Trophoblast cell (in vitro differentiated cells and primary cell): ENCODE results near the gene DCX.

Experiments used
- DNase-seq, 2 donors: peaks; one replicate each; pipeline ENCODE4 v3.0.0-alpha.2; 2016
- H2AFZ ChIP-seq: 2 replicates; pipeline ENCODE4 v1.6.1; 2013; ENCODE audit warnings: low read length, moderate library complexity, mild to moderate bottlenecking; ENCODE audit not compliant: insufficient read depth, poor library complexity
- H2AK5ac ChIP-seq: 2 replicates; pipeline ENCODE4 v1.6.1; 2013; ENCODE audit warnings: mild to moderate bottlenecking, low read length
- H2BK120ac ChIP-seq: 2 replicates; pipeline ENCODE4 v1.6.1; 2013; ENCODE audit warnings: low read length, mild to moderate bottlenecking, moderate library complexity; ENCODE audit not compliant: insufficient read depth, poor library complexity
- H2BK12ac ChIP-seq: 2 replicates; pipeline ENCODE4 v1.6.1; 2013; ENCODE audit warnings: mild to moderate bottlenecking, low read length, moderate library complexity
- H2BK5ac ChIP-seq: 2 replicates; pipeline ENCODE4 v1.6.1; 2013; ENCODE audit warnings: low read length, low read depth, moderate library complexity, mild to moderate bottlenecking; ENCODE audit not compliant: poor library complexity
- H3K14ac ChIP-seq: 2 replicates; pipeline ENCODE4 v1.6.1; 2013; ENCODE audit warnings: mild to moderate bottlenecking, low read length
- H3K18ac ChIP-seq: 2 replicates; pipeline ENCODE4 v1.6.1; 2013; ENCODE audit warnings: mild to moderate bottlenecking, low read length
- H3K23ac ChIP-seq: 2 replicates; pipeline ENCODE4 v1.6.1; 2013; ENCODE audit warnings: low read length
- H3K27ac ChIP-seq: 2 replicates; pipeline ENCODE4 v1.5.1; 2013; ENCODE audit warnings: low read depth, mild to moderate bottlenecking, inconsistent platforms, low read length, moderate library complexity
- H3K27me3 ChIP-seq: 2 replicates; pipeline ENCODE4 v1.6.1; 2013; ENCODE audit warnings: inconsistent platforms, mild to moderate bottlenecking, low read length, moderate library complexity; ENCODE audit not compliant: insufficient read depth
- H3K36me3 ChIP-seq, 2 experiments: 1 replicate in 1 of 2; 2 replicates in 1 of 2; pipeline ENCODE4 v1.6.1; 2013; ENCODE audit warnings: low read length in 2 of 2, mild to moderate bottlenecking in 2 of 2, moderate library complexity in 1 of 2; ENCODE audit not compliant: insufficient read depth in 2 of 2, control insufficient read depth in 1 of 2
- H3K4ac ChIP-seq: 2 replicates; pipeline ENCODE4 v1.6.1; 2013; ENCODE audit warnings: low read depth, mild to moderate bottlenecking, low read length, moderate library complexity
- H3K4me1 ChIP-seq, 2 experiments: 1 replicate in 1 of 2; 2 replicates in 1 of 2; pipeline ENCODE4 v1.6.1; 2013; ENCODE audit warnings: low read length in 2 of 2, mild to moderate bottlenecking in 2 of 2, moderate library complexity in 1 of 2; ENCODE audit not compliant: insufficient read depth in 2 of 2, control insufficient read depth in 1 of 2
- H3K4me2 ChIP-seq: 2 replicates; pipeline ENCODE4 v1.6.1; 2013; ENCODE audit warnings: inconsistent platforms, mild to moderate bottlenecking, low read length, moderate library complexity
- H3K4me3 ChIP-seq: 2 replicates; pipeline ENCODE4 v1.5.1; 2013; ENCODE audit warnings: mild to moderate bottlenecking, low read depth, low read length, inconsistent platforms
- H3K79me1 ChIP-seq: one replicate; pipeline ENCODE4 v1.6.1; 2013; ENCODE audit warnings: low read length
- H3K79me2 ChIP-seq: 2 replicates; pipeline ENCODE4 v1.6.1; 2013; ENCODE audit warnings: low read length, mild to moderate bottlenecking; ENCODE audit not compliant: control insufficient read depth, insufficient read depth, poor library complexity
- H3K9ac ChIP-seq: 2 replicates; pipeline ENCODE4 v1.6.1; 2013; ENCODE audit warnings: mild to moderate bottlenecking, low read length
- H3K9me3 ChIP-seq: 2 replicates; pipeline ENCODE4 v1.6.1; 2013; ENCODE audit warnings: low read depth, mild to moderate bottlenecking, control low read depth, inconsistent platforms, low read length; ENCODE audit not compliant: insufficient read depth
- H4K12ac ChIP-seq: 2 replicates; pipeline ENCODE4 v1.6.1; 2013; ENCODE audit warnings: low read depth, mild to moderate bottlenecking, low read length, moderate library complexity
- H4K8ac ChIP-seq: 2 replicates; pipeline ENCODE4 v1.6.1; 2013; ENCODE audit warnings: low read depth, mild to moderate bottlenecking, low read length, moderate library complexity
- H4K91ac ChIP-seq: one replicate; pipeline ENCODE4 v1.6.1; 2013; ENCODE audit warnings: low read depth, mild to moderate bottlenecking, low read length, moderate library complexity
- WGBS: extraction: QIAGEN DNeasy Blood & Tissue Kit; methylation state at CpG from one replicate; pipeline ENCODE4 v1.1.7; 2013; ENCODE audit warnings: missing lambda C conversion rate; ENCODE audit not compliant: insufficient read length, insufficient coverage; ENCODE audit errors: extremely low coverage; 5-methylcytosine and 5-hydroxymethylcytosine counted together

DCX gene

DNA sequence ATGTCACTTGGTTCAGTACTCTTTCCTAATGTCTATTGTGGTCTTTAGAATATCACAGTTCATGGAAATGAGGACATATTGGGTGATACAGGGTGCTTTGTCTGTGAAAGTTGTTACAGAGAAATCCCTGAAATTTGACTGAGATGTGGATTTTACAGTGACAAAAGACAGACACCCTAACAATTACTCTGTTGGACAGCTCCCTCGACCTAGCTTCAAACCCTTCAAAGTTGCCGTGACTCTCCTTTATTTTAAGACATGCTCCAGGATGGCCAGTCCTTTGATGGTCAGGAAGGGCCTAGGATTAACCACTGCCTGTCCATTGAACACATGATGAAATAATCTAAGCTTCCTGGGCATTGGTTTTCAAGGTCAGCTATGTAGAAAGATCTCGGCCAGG lies 4.0 kb downstream of the DCX start:
- no peaks in the 10 kb centered on the region for H3K79me1 ChIP-seq
- H3K23ac ChIP-seq = no peak overlapping the region
- H4K8ac ChIP-seq = no peak overlapping the region
- H2BK12ac ChIP-seq = no peak overlapping the region
- H3K27ac ChIP-seq = no peak overlapping the region
- H3K4me2 ChIP-seq = no peak overlapping the region
- H3K36me3 ChIP-seq = no peaks in the 10 kb centered on the region
- no peak for DNase-seq
- no peak overlapping the region for H3K14ac ChIP-seq
- H3K4me3 ChIP-seq = no peak overlapping the region
- H4K91ac ChIP-seq = no peak overlapping the region
- H3K9ac ChIP-seq = no peak overlapping the region
- no peak overlapping the region for H2AFZ ChIP-seq
- no peak overlapping the region for H3K18ac ChIP-seq
- H3K9me3 ChIP-seq = no peaks in the 10 kb centered on the region
- WGBS = no CpG with 5 or more reads among the region's 3 CpGs
- no peaks in the 10 kb centered on the region for H3K4me1 ChIP-seq
- no peak overlapping the region for H2BK5ac ChIP-seq
- no peak overlapping the region for H4K12ac ChIP-seq
- no peaks in the 10 kb centered on the region for H3K27me3 ChIP-seq
- H2AK5ac ChIP-seq = no peak overlapping the region
- H3K4ac ChIP-seq = no peak overlapping the region
- no peak overlapping the region for H2BK120ac ChIP-seq
- H3K79me2 ChIP-seq = no peaks in the 10 kb centered on the region

DNA sequence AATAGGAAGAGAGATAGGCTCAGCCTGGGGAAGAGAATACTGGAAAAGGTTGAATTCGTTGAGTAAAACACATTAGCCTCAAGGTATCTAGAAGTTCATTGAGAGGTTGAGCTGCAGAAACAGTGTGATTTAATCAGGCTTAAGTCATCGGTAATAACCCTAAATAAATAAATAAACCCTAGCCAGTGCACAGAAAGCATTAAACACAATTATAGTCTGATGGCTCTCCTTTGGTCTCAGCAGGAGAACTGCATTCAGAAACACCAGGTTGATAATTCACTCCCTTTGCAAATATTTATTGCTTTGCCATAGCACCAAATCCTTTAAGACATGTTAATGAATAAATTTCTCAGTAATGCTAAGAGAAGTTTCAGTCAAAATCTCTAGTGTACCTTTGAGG lies 9.6 kb downstream of the DCX start:
- no peak overlapping the region for H3K4me2 ChIP-seq
- no peak overlapping the region for H3K4ac ChIP-seq
- no peaks in the 10 kb centered on the region for H3K36me3 ChIP-seq
- no peaks in the 10 kb centered on the region for H3K79me2 ChIP-seq
- no peak overlapping the region for H3K4me3 ChIP-seq
- H3K9me3 ChIP-seq = no peaks in the 10 kb centered on the region
- no peaks in the 10 kb centered on the region for H3K4me1 ChIP-seq
- no peak overlapping the region for H2AK5ac ChIP-seq
- H3K79me1 ChIP-seq = no peaks in the 10 kb centered on the region
- H3K14ac ChIP-seq = no peak overlapping the region
- no CpG with 5 or more reads among the region's 2 CpGs for WGBS
- H2AFZ ChIP-seq = no peak overlapping the region
- H2BK120ac ChIP-seq = no peak overlapping the region
- H4K12ac ChIP-seq = no peak overlapping the region
- no peak overlapping the region for H4K91ac ChIP-seq
- H2BK5ac ChIP-seq = no peak overlapping the region
- no peak overlapping the region for H3K9ac ChIP-seq
- H3K27ac ChIP-seq = no peak overlapping the region
- DNase-seq = no peak
- no peak overlapping the region for H3K18ac ChIP-seq
- H4K8ac ChIP-seq = no peak overlapping the region
- H2BK12ac ChIP-seq = no peak overlapping the region
- no peak overlapping the region for H3K23ac ChIP-seq
- no peaks in the 10 kb centered on the region for H3K27me3 ChIP-seq

DNA sequence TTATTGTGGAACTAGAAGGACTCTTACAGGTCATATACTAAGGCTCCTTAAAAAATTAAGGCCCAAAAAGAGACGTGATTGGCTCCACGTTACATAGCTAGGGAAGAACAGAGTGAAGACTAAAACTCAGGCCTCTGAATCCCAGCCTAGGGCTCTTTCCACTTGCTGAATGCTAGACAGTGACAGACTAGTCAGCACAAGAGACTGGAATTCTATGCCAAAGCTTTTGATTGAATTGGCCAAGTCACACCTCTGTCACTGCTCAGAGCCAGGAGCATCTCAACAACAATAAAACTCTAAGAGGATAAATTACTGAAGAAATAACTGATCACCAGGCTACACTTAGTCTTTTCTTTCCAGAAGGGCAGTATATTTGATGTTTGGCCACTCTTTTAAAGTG lies 16.8 kb downstream of the DCX start:
- H2BK120ac ChIP-seq = no peak overlapping the region
- no peak overlapping the region for H4K8ac ChIP-seq
- no peak overlapping the region for H2BK12ac ChIP-seq
- no peak overlapping the region for H3K4ac ChIP-seq
- DNase-seq = no peak
- no peaks in the 10 kb centered on the region for H3K79me1 ChIP-seq
- no peak overlapping the region for H2BK5ac ChIP-seq
- no peaks in the 10 kb centered on the region for H3K36me3 ChIP-seq
- no peak overlapping the region for H4K12ac ChIP-seq
- no peak overlapping the region for H3K4me3 ChIP-seq
- no peak overlapping the region for H2AK5ac ChIP-seq
- no peak overlapping the region for H2AFZ ChIP-seq
- H4K91ac ChIP-seq = no peak overlapping the region
- H3K4me2 ChIP-seq = no peak overlapping the region
- no peaks in the 10 kb centered on the region for H3K9me3 ChIP-seq
- H3K27ac ChIP-seq = no peak overlapping the region
- H3K79me2 ChIP-seq = no peaks in the 10 kb centered on the region
- no CpG with 5 or more reads among the region's 2 CpGs for WGBS
- H3K18ac ChIP-seq = no peak overlapping the region
- no peak overlapping the region for H3K23ac ChIP-seq
- no peak overlapping the region for H3K9ac ChIP-seq
- no peak overlapping the region for H3K14ac ChIP-seq
- no peaks in the 10 kb centered on the region for H3K4me1 ChIP-seq
- no peaks in the 10 kb centered on the region for H3K27me3 ChIP-seq

DNA sequence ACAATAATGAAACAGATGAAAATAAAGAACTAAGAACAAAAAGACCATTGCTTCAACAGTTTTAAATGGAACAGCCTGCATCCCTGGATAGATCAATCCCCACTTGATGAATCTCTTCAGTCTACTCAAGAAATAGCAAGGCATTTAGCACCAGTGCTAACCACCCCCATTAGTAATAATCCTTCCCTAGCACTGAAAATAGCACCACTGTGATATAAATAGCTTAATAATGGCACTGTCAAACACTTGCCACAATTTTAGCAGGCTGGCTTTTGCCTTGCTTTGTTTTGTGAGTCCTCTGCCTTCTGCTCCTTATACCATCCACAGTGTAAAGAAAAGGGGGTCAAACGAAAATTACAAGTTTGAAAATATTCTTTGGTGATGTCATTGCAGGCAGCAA lies 17.4 kb downstream of the DCX start:
- DNase-seq = no peak
- Histone ChIP-seq H3K9ac (no peak overlapping the region), H3K14ac (no peak overlapping the region), H3K36me3 (no peaks in the 10 kb centered on the region), H3K27me3 (no peaks in the 10 kb centered on the region), H3K4me2 (no peak overlapping the region), H4K8ac (no peak overlapping the region), H2BK5ac (no peak overlapping the region), H3K4me3 (no peak overlapping the region), H4K12ac (no peak overlapping the region), H2AK5ac (no peak overlapping the region), H3K27ac (no peak overlapping the region), H3K9me3 (no peaks in the 10 kb centered on the region), H3K79me2 (no peaks in the 10 kb centered on the region), H2AFZ (no peak overlapping the region), H2BK120ac (no peak overlapping the region), H3K4me1 (no peaks in the 10 kb centered on the region), H3K18ac (no peak overlapping the region), H3K23ac (no peak overlapping the region), H4K91ac (no peak overlapping the region), H2BK12ac (no peak overlapping the region), H3K79me1 (no peaks in the 10 kb centered on the region), H3K4ac (no peak overlapping the region)
- WGBS = no CpG with 5 or more reads among the region's 1 CpG
